Esophagus squamous epithelium (tissue), 5 donors: ENCODE measurements around the gene NOL7. TPM values are rescaled to one million over a fixed set of nuclear protein-coding genes. Genes with fewer than 3 reads are reported as not detected.
A peak's percentile ranks its signal among the peaks of the same experiment; 100 is the strongest.

Experiments
- DNase-seq: peaks from one replicate; lab custom pipeline; 2025; lab: John Stamatoyannopoulos, UW
- H3K27ac ChIP-seq, 4 donors: fragments of 200-600 bp; sonication (generic); one replicate each; pipeline ENCODE4 v1.5.1; 2016 to 2019; ENCODE audit warnings: mild to moderate bottlenecking in 1 of 4
- H3K27me3 ChIP-seq, 4 donors: fragments of 200-600 bp; sonication (generic); 1 replicate in 3 of 4; 2 replicates in 1 of 4; pipeline versions ENCODE4 v1.5.1 to v1.6.0; 2017 to 2021; ENCODE audit warnings: antibody characterized with exemption in 1 of 4
- H3K36me3 ChIP-seq, 3 donors: fragments of 200-600 bp; sonication (generic); one replicate each; pipeline ENCODE4 v1.5.1; 2016 to 2019
- H3K4me1 ChIP-seq, 3 donors: fragments of 200-600 bp; sonication (generic); one replicate each; pipeline ENCODE4 v1.5.1; 2017 to 2019
- H3K4me3 ChIP-seq, 4 donors: fragments of 200-600 bp; sonication (generic); 1 replicate in 3 of 4; 2 replicates in 1 of 4; pipeline ENCODE4 v1.5.1; 2016 to 2019; ENCODE audit warnings: mild to moderate bottlenecking in 2 of 4, moderate library complexity in 1 of 4
- H3K9me3 ChIP-seq, 3 donors: fragments of 200-600 bp; sonication (generic); one replicate each; pipeline ENCODE4 v1.5.1; 2016 to 2019
- POLR2A ChIP-seq, 4 donors: fragments of 450-650 bp; IDR thresholded peaks; one replicate each; pipeline ENCODE4 v1.6.1; 2017; ENCODE audit warnings: antibody characterized with exemption in 4 of 4, mild to moderate bottlenecking in 4 of 4, moderate library complexity in 3 of 4
- WGBS, 2 donors: methylation state at CpG; one replicate each; pipeline ENCODE4 v1.1.5; 2018; 5-methylcytosine and 5-hydroxymethylcytosine counted together
- intact Hi-C: fragments of 100-400 bp; cut with DNase I; formaldehyde crosslinking; loops from one replicate; pipeline ENCODE4 v1.15.0; 2022
- total RNA-seq, 4 donors: library from RNA; depleted of rRNA; stranded (reverse); fragments of >200 nt; gene quantifications; one replicate each; pipeline ENCODE4 v1.1.0, GENCODE V29; 2016
- TF ChIP-seq, protein P1 (sequence below), 6 experiments: fragments of 450-650 bp in 4 of 6; fragments of 200-600 bp in 2 of 6; sonication (generic) in 2 of 6; IDR thresholded peaks; one replicate each; pipeline ENCODE4 v1.5.1; 2016 to 2019; ENCODE audit warnings: antibody characterized with exemption in 6 of 6, mild to moderate bottlenecking in 4 of 6, moderate library complexity in 4 of 6
- donor health status: DM: yes; HTN: yes; CAD: no.

Gene NOL7
- 100 to 1,000 TPM in 2 of 4 donors, 10 to 100 TPM in 2; 75.8 to 106 (median 92.4) TPM for total RNA-seq

GRCh38 chr6:13614926-13615791, at the start of gene NOL7:
Gene NOL7 (plus strand): TSS chr6:13615335. CDS start chr6:13615359, 24 bp downstream.
- H3K27ac ChIP-seq = peak within 1 kb of the TSS; percentile 86 to 96 (median 93)
- H3K27me3 ChIP-seq = no peaks in the 10 kb centered on the region
- peak; percentile 78 for DNase-seq
- H3K9me3 ChIP-seq = no peaks in the 10 kb centered on the region
- TF ChIP-seq, protein P1, sequence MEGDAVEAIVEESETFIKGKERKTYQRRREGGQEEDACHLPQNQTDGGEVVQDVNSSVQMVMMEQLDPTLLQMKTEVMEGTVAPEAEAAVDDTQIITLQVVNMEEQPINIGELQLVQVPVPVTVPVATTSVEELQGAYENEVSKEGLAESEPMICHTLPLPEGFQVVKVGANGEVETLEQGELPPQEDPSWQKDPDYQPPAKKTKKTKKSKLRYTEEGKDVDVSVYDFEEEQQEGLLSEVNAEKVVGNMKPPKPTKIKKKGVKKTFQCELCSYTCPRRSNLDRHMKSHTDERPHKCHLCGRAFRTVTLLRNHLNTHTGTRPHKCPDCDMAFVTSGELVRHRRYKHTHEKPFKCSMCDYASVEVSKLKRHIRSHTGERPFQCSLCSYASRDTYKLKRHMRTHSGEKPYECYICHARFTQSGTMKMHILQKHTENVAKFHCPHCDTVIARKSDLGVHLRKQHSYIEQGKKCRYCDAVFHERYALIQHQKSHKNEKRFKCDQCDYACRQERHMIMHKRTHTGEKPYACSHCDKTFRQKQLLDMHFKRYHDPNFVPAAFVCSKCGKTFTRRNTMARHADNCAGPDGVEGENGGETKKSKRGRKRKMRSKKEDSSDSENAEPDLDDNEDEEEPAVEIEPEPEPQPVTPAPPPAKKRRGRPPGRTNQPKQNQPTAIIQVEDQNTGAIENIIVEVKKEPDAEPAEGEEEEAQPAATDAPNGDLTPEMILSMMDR (IDR thresholded peaks at IDR 0.05) = peak; percentile 78 to 99 (median 96)
- TF ChIP-seq POLR2A (IDR thresholded peaks at IDR 0.05) = peak in 3 of 4 donors; percentile 51 to 90 (median 66)
- H3K4me3 ChIP-seq = peak within 1 kb of the TSS; percentile 64 to 90 (median 82)
- WGBS, 2 donors = 0 to 1% methylated on average over 26 to 33 of the region's 85 CpGs
- intact Hi-C loops = no loop called here
- peaks cover 13 to 34% (median 13%) of the 10 kb centered on the region in 3 donors for H3K4me1 ChIP-seq
- H3K36me3 ChIP-seq = peaks cover 10 to 44% (median 27%) of the 10 kb centered on the region in 3 donors

DNA sequence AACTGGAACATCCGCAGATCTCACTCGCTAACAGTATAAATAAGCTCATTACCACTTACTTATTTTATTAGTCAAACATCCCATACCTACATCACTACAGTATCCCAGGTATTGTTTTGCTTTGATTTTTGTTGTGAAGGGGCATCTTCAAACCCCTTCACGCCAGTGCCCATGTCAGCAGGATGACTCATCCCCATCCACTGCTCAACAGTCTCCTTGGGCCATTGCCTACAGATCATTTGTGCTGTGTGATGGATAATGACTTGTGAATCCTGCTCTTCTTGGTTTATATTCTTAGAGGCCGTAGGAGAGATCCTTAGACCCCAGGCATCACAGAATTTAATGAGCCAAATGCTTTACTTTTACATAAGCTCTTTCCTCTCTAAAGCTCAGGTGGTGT, 49.2 kb upstream of the NOL7 start:
- no peaks in the 10 kb centered on the region for H3K36me3 ChIP-seq
- H3K27me3 ChIP-seq = peaks cover 0 to 5% (median 0%) of the 10 kb centered on the region in 4 donors
- TF ChIP-seq, protein P1 (IDR thresholded peaks at IDR 0.05) = no peak
- TF ChIP-seq POLR2A (IDR thresholded peaks at IDR 0.05) = no peak
- DNase-seq = no peak
- H3K9me3 ChIP-seq = no peaks in the 10 kb centered on the region
- WGBS, 2 donors = 89 to 91% methylated on average over 4 of the region's 4 CpGs
- no peaks in the 10 kb centered on the region for H3K4me1 ChIP-seq
- no peak overlapping the region for H3K27ac ChIP-seq
- H3K4me3 ChIP-seq = no peak overlapping the region
- intact Hi-C loops = no loop called here

- H3K27me3 ChIP-seq = peaks cover 0 to 5% (median 0%) of the 10 kb centered on the region in 4 donors
- no peak overlapping the region for H3K27ac ChIP-seq
- no peak for DNase-seq
- no peaks in the 10 kb centered on the region for H3K9me3 ChIP-seq
- 89 to 97% methylated on average over 3 of the region's 3 CpGs for WGBS, 2 donors
- TF ChIP-seq, protein P1 (IDR thresholded peaks at IDR 0.05) = no peak
- no peak for TF ChIP-seq POLR2A (IDR thresholded peaks at IDR 0.05)
- intact Hi-C loops = no loop called here
- no peak overlapping the region for H3K4me3 ChIP-seq
- H3K4me1 ChIP-seq = no peaks in the 10 kb centered on the region
- H3K36me3 ChIP-seq = no peaks in the 10 kb centered on the region
These were observed 48.6 kb upstream of the NOL7 start for GRCh38 chr6:13566500-13566899.

- Histone ChIP-seq H3K27ac (no peak overlapping the region), H3K36me3 (no peaks in the 10 kb centered on the region), H3K9me3 (no peaks in the 10 kb centered on the region), H3K4me3 (no peak overlapping the region), H3K4me1 (peaks cover 0 to 12% (median 6%) of the 10 kb centered on the region in 3 donors), H3K27me3 (peaks cover 0 to 5% (median 0%) of the 10 kb centered on the region in 4 donors)
- TF ChIP-seq, protein P1 (IDR thresholded peaks at IDR 0.05) = no peak
- no peak for TF ChIP-seq POLR2A (IDR thresholded peaks at IDR 0.05)
- 74 to 88% methylated on average over 5 of the region's 5 CpGs for WGBS, 2 donors
- intact Hi-C loops = no loop called here
- no peak for DNase-seq
These were observed 46.2 kb upstream of the NOL7 start for GRCh38 chr6:13568970-13569369.

- no peak for DNase-seq
- Histone ChIP-seq H3K4me1 (peaks cover 0 to 23% (median 11%) of the 10 kb centered on the region in 3 donors), H3K4me3 (no peak overlapping the region), H3K36me3 (no peaks in the 10 kb centered on the region), H3K9me3 (no peaks in the 10 kb centered on the region), H3K27me3 (no peaks in the 10 kb centered on the region), H3K27ac (no peak overlapping the region)
- 77 to 93% methylated on average over 7 of the region's 7 CpGs for WGBS, 2 donors
- intact Hi-C loops = loop anchor here (10.0 kb wide), 1 partner anchor 107 kb away; no protein-coding TSS in a partner anchor
- no peak for TF ChIP-seq POLR2A (IDR thresholded peaks at IDR 0.05)
- TF ChIP-seq, protein P1 (IDR thresholded peaks at IDR 0.05) = no peak
These were observed 42.9 kb upstream of the NOL7 start for GRCh38 chr6:13572240-13572639.
